ENCODE data around the gene COL8A1.
"Not testable (repeated sequence)": the region's sequence is repeated elsewhere in the genome, so short reads cannot be mapped to it uniquely, and the experiment has no call there.

COL8A1 gene

GRCh38 chr3:99638167-99638948 lies at the start of gene COL8A1:
Gene COL8A1 (plus strand): TSS chr3:99638594. CDS start chr3:99790683, 152,089 bp downstream.
- no peaks in the 10 kb centered on the region for H3K27me3 ChIP-seq (replicated peaks; ENCODE audit: insufficient read depth, low read length)

GRCh38 chr3:99589168-99589567 lies 49.2 kb upstream of the COL8A1 start:
- not testable (repeated sequence) for H4K20me1 ChIP-seq (ENCODE audit: insufficient read depth, low read length); H3K9me2 ChIP-seq (replicated peaks; ENCODE audit: insufficient read depth, low read length); H3K79me2 ChIP-seq (ENCODE audit: low read length); H3K4me3 ChIP-seq (ENCODE audit: low read length); H3K27me3 ChIP-seq (replicated peaks; ENCODE audit: insufficient read depth, low read length); H3F3A ChIP-seq (ENCODE audit: insufficient read depth, low read length); H3K27ac ChIP-seq (ENCODE audit: low read length); H2AFZ ChIP-seq (ENCODE audit: low read length); H3K9ac ChIP-seq (ENCODE audit: low read length); H3K36me3 ChIP-seq (replicated peaks; ENCODE audit: insufficient read depth, low read length); H3K4me1 ChIP-seq (ENCODE audit: low read length); H3K4me2 ChIP-seq (ENCODE audit: low read depth, low read length); H3K9me3 ChIP-seq (replicated peaks; ENCODE audit: insufficient read depth, low read length)
- DNase-seq: peak; percentile 18

More at GRCh38 chr3:99638167-99638948, at the start of gene COL8A1:
- H3K4me1 ChIP-seq (ENCODE audit: low read length): no peaks in the 10 kb centered on the region
- no peak within 1 kb of the TSS for H3K4me3 ChIP-seq (ENCODE audit: low read length)
- no peak for TF ChIP-seq EZH2 (optimal IDR thresholded peaks at IDR 0.05; ENCODE audit: low read depth, low read length)
- TF ChIP-seq EZH2phosphoT487 (IDR thresholded peaks at IDR 0.05; ENCODE audit: low read length): no peak
- no peak for TF ChIP-seq CTCF (IDR thresholded peaks at IDR 0.05; ENCODE audit: low read length)
- H3K27ac ChIP-seq (ENCODE audit: low read length): no peak within 1 kb of the TSS
- no peaks in the 10 kb centered on the region for H3K79me2 ChIP-seq (ENCODE audit: low read length)
- no peak for DNase-seq
- no peaks in the 10 kb centered on the region for H3K9me3 ChIP-seq (replicated peaks; ENCODE audit: insufficient read depth, low read length)
- H4K20me1 ChIP-seq (ENCODE audit: insufficient read depth, low read length): no peaks in the 10 kb centered on the region
- H3K4me2 ChIP-seq (ENCODE audit: low read depth, low read length): no peak within 1 kb of the TSS
- no peaks in the 10 kb centered on the region for H3F3A ChIP-seq (ENCODE audit: insufficient read depth, low read length)
- no peak within 1 kb of the TSS for H2AFZ ChIP-seq (ENCODE audit: low read length)
- no peak within 1 kb of the TSS for H3K9ac ChIP-seq (ENCODE audit: low read length)
- H3K9me2 ChIP-seq (replicated peaks; ENCODE audit: insufficient read depth, low read length): no peaks in the 10 kb centered on the region
- no peaks in the 10 kb centered on the region for H3K36me3 ChIP-seq (replicated peaks; ENCODE audit: insufficient read depth, low read length)

- Histone ChIP-seq H3K4me2 (ENCODE audit: low read depth, low read length) (no peak overlapping the region), H4K20me1 (ENCODE audit: insufficient read depth, low read length) (no peaks in the 10 kb centered on the region), H2AFZ (ENCODE audit: low read length) (no peak overlapping the region), H3K9ac (ENCODE audit: low read length) (no peak overlapping the region), H3K36me3 (replicated peaks; ENCODE audit: insufficient read depth, low read length) (no peaks in the 10 kb centered on the region), H3K27ac (ENCODE audit: low read length) (no peak overlapping the region), H3K9me2 (replicated peaks; ENCODE audit: insufficient read depth, low read length) (no peaks in the 10 kb centered on the region), H3K79me2 (ENCODE audit: low read length) (no peaks in the 10 kb centered on the region), H3K4me1 (ENCODE audit: low read length) (no peaks in the 10 kb centered on the region), H3K9me3 (replicated peaks; ENCODE audit: insufficient read depth, low read length) (no peaks in the 10 kb centered on the region), H3F3A (ENCODE audit: insufficient read depth, low read length) (no peaks in the 10 kb centered on the region), H3K4me3 (ENCODE audit: low read length) (no peak overlapping the region), H3K27me3 (replicated peaks; ENCODE audit: insufficient read depth, low read length) (no peaks in the 10 kb centered on the region)
- no peak for TF ChIP-seq CTCF (IDR thresholded peaks at IDR 0.05; ENCODE audit: low read length)
- TF ChIP-seq EZH2 (optimal IDR thresholded peaks at IDR 0.05; ENCODE audit: low read depth, low read length): no peak
- TF ChIP-seq EZH2phosphoT487 (IDR thresholded peaks at IDR 0.05; ENCODE audit: low read length): no peak
- no peak for DNase-seq
Observed at GRCh38 chr3:99599894-99600293, 38.5 kb upstream of the COL8A1 start.

- H3K9me2 ChIP-seq (replicated peaks; ENCODE audit: insufficient read depth, low read length): no peaks in the 10 kb centered on the region
- DNase-seq: no peak
- no peak overlapping the region for H2AFZ ChIP-seq (ENCODE audit: low read length)
Observed at GRCh38 chr3:99601515-99601914, 36.9 kb upstream of the COL8A1 start.

More at GRCh38 chr3:99601515-99601914, 36.9 kb upstream of the COL8A1 start:
- no peaks in the 10 kb centered on the region for H3K79me2 ChIP-seq (ENCODE audit: low read length)
- H3K9me3 ChIP-seq (replicated peaks; ENCODE audit: insufficient read depth, low read length): no peaks in the 10 kb centered on the region
- H3K9ac ChIP-seq (ENCODE audit: low read length): no peak overlapping the region
- peaks cover 5% of the 10 kb centered on the region for H3K4me1 ChIP-seq (ENCODE audit: low read length)
- no peaks in the 10 kb centered on the region for H4K20me1 ChIP-seq (ENCODE audit: insufficient read depth, low read length)
- H3K27me3 ChIP-seq (replicated peaks; ENCODE audit: insufficient read depth, low read length): no peaks in the 10 kb centered on the region
- H3K4me3 ChIP-seq (ENCODE audit: low read length): no peak overlapping the region
- TF ChIP-seq CTCF (IDR thresholded peaks at IDR 0.05; ENCODE audit: low read length) (no peak), EZH2phosphoT487 (IDR thresholded peaks at IDR 0.05; ENCODE audit: low read length) (no peak), EZH2 (optimal IDR thresholded peaks at IDR 0.05; ENCODE audit: low read depth, low read length) (no peak)
- no peak overlapping the region for H3K27ac ChIP-seq (ENCODE audit: low read length)
- H3K36me3 ChIP-seq (replicated peaks; ENCODE audit: insufficient read depth, low read length): no peaks in the 10 kb centered on the region
- no peak overlapping the region for H3K4me2 ChIP-seq (ENCODE audit: low read depth, low read length)
- H3F3A ChIP-seq (ENCODE audit: insufficient read depth, low read length): peaks cover 3% of the 10 kb centered on the region
